ENCODE data around the gene TSPAN13.

- TF ChIP-seq CTCF (IDR thresholded peaks at IDR 0.05) (no peak), ZFX (IDR thresholded peaks at IDR 0.05; ENCODE audit: borderline replicate concordance) (no peak)
Measured at GRCh38 chr7:16719699-16720098, 33.9 kb upstream of the TSPAN13 start.
